Activated CD8-positive, alpha-beta memory T cell treated with anti-CD3 and anti-CD28 coated beads, Interleukin-2, amount 50 U/mL, for 24 hours (primary cell): ENCODE data around the gene NDEL1.

Experiments
- DNase-seq: peaks from one replicate; pipeline ENCODE4 v3.0.0-alpha.2; 2020; ENCODE audit errors: extremely low read depth

Gene NDEL1

DNA sequence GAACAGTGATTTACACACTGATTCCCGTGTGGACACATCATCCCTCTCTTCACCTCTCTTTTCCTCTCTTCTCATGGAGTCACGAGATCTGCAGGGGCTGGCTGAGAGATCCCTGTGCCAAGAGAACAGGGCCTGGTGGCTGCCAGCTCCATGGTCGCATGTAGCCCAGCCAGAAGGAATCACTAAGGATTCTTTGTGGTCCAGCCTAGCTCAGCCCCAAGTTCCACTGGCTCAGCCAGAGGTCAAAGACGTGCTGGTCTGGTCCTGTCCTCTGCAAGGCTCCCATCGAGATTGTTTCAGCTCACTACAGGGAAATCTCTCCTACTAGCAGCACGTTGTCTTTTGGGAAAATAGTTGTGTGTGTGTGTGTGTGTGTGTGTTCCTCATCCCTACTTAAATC, 66.4 kb downstream of the NDEL1 start:
- no peak for DNase-seq

DNA sequence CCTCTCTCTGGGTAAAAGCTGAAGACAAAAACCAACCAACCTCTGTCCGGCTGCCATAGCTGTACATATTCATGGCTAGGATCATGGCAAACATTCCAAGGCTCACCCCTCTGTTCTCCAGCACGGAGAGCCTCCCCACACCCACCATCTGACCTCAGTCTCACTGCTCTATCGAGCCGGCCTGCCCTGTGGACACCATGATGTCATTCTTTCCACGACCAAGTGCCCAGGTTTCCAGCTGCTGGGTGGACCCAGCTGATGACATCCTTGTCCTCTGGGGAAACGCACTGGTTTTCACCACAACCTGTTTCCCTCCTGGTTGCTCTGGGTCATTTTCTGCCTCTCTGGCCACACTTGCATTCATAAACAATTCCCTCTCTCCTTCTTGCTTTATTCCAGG, 67.7 kb downstream of the NDEL1 start:
- DNase-seq: no peak

DNA sequence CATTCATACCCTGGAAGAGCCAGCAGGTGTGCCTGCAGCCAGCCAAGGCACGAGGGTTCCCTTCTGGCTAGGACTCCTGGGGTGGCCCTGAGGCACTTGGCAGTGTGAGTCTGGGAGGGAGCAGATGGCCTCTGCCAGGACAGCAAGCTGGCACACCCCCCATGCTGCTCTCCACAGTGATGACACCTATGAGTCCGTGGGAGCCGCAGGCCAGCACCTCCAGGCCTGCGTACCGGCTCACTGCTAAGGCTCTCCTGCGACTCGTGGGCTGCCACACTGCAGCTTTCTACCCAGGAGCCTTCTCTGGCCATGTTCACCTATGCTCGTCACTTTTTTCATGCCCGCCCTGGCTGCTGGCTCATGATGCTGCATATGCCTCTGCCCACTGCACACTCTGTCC, 68.1 kb downstream of the NDEL1 start:
- DNase-seq: no peak

DNA sequence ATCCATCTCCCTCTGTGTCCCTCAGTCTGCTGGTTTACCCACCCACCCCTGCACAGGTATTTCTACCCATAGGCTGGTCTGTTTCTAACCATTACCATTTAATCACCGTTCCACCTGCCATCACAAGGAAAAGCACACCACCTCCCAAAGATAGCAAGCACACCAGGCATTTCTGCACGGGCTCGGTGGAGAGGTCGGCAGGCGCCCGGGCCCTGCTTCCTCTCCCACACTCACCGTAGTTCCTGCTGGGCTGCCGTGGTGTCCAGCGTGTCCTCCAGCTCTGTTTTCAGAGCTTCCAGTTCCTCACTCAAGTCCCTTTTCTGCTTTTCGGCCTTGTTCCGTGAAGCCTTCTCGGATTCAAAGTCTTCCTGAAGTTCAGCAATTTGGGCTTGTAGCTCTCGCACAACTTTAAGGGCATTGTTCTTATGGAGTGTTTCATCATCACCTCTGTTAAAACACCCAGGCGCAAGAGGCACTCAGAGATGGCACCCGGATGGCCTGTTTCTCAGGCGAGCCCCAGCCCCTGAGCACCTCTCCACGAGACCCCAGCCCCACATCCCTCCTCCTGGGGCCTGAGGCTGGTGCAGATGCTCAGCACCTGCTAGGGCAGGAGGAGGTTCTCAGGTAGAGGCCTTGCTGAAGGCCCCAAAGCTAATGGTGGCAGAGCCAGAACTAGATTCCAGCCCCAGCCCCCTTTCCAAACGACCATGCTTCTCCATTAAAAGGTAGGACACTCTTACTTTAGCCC, 69.0 kb downstream of the NDEL1 start:
- DNase-seq: no peak

DNA sequence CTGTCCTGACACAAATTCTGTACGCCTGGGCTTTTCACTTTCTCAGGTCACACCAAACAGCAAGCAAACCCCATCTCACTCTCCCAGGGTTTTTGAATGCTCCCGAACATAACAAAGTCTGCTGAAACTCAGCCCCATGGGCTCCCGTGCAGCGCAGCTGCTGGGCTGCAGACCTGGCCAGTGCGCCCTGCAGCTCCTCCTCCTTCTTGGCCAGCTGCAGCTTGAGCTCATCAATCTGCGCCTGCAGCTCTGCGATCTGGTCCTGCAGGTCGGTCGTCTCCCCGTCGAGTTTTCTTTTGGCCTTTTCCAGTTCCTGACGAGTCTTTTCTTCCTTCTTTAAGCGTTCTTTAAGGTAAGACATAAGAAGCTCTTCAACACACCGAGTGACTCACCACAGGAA, 70.5 kb downstream of the NDEL1 start:
- no peak for DNase-seq

DNA sequence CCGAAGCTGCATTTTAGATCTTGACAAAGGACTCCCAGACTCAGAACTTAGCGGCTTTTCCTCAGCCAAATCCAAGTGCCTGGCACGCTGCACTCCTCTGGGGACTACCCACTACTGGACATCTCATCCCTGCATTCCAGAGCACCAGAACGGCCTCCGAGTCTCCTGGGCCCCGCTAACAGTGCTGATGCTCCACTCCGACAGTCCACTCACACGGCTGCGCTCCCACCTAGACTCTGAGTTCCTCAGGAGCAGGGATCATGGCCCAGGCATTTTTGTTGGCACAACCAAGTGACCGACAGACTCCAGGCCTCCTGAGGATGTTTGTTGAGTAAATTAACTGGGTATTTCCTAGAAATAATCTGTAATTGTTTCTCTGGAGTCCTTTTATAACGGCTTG, 79.1 kb downstream of the NDEL1 start:
- DNase-seq: no peak
